A549 (cell line): ENCODE results near the gene FERMT3.
A peak's percentile ranks its signal among the peaks of the same experiment; 100 is the strongest.

Experiments used
- CTCF ChIP-seq: fragments of >200 bp; sonication (Bioruptor Twin); formaldehyde crosslinking; IDR thresholded peaks from 3 replicates; pipeline ENCODE4 v1.5.1; 2016
- HDAC2 ChIP-seq: fragments of 200-600 bp; sonication (generic); IDR thresholded peaks from 2 replicates; pipeline ENCODE4 v1.6.1; 2016

GRCh38 chr11:64204464-64204989, 2.0 kb upstream of the FERMT3 start:
- TF ChIP-seq HDAC2 (no peak), CTCF (peak; percentile 77)
